AG09319 (cell line): ENCODE measurements around the gene PPP6R3.

Source experiments
- DNase-seq: peaks from one replicate; pipeline ENCODE4 v3.0.0-alpha.2; 2010; ENCODE audit warnings: low read depth; ENCODE audit errors: extremely low read depth
- CTCF ChIP-seq: IDR thresholded peaks from 2 replicates; pipeline ENCODE4 v1.5.1; 2011; ENCODE audit warnings: low read depth, mild to moderate bottlenecking, inconsistent platforms, low read length, moderate library complexity

PPP6R3 gene

GRCh38 chr11:68650801-68651200 is 190.2 kb downstream of the PPP6R3 start:
- no peak for TF ChIP-seq CTCF
- no peak for DNase-seq

GRCh38 chr11:68651208-68651984 is 190.8 kb downstream of the PPP6R3 start:
- TF ChIP-seq CTCF = no peak
- DNase-seq = no peak

GRCh38 chr11:68651985-68652682 is 191.6 kb downstream of the PPP6R3 start:
- no peak for DNase-seq
- no peak for TF ChIP-seq CTCF

- TF ChIP-seq CTCF = no peak
- no peak for DNase-seq
These were observed 192.2 kb downstream of the PPP6R3 start for GRCh38 chr11:68652683-68653156.

- DNase-seq = no peak
- no peak for TF ChIP-seq CTCF
These were observed 193.2 kb downstream of the PPP6R3 start for GRCh38 chr11:68653486-68654430.

GRCh38 chr11:68654978-68655377 is 194.4 kb downstream of the PPP6R3 start:
- TF ChIP-seq CTCF = no peak

More at GRCh38 chr11:68654978-68655377, 194.4 kb downstream of the PPP6R3 start:
- DNase-seq = no peak
